ENCODE measurements around the gene MINDY3. TPM values are rescaled to one million over a fixed set of nuclear protein-coding genes. Genes with fewer than 3 reads are reported as not detected.
A peak's percentile ranks its signal among the peaks of the same experiment; 100 is the strongest.

Gene MINDY3
- total and polyA plus RNA-seq, 10 donors = 16.1 to 35.0 (median 30.0) TPM

DNA sequence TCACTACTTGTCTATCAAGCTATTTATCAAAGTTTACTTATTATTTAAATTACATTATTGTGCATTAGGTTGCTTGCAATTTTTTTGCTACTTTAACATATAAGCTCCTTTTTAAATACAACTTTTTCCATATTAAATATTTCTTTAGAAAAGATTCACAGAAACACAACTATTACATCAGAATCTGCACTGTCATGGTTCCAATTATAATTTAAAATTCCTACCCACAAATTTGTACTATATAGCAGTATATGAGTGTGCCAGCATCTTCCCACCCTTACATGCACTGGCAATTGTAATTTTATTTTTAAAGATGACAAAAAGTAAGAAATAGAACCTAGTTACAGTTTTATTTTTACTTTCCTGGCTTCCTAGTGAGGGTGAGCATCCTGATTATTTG is 15.8 kb downstream of the MINDY3 start:
- no peaks in the 10 kb centered on the region for H3K27me3 ChIP-seq (replicated peaks in 1 of 7)
- peaks cover 0 to 3% (median 1%) of the 10 kb centered on the region in 8 donors for H3K9me3 ChIP-seq
- no peak for DNase-seq
- intact Hi-C loops (cut with DNase I; ENCODE audit: low total_unique reads) = no loop called here
- no peak overlapping the region for H3K4me3 ChIP-seq
- TF ChIP-seq, protein P1, sequence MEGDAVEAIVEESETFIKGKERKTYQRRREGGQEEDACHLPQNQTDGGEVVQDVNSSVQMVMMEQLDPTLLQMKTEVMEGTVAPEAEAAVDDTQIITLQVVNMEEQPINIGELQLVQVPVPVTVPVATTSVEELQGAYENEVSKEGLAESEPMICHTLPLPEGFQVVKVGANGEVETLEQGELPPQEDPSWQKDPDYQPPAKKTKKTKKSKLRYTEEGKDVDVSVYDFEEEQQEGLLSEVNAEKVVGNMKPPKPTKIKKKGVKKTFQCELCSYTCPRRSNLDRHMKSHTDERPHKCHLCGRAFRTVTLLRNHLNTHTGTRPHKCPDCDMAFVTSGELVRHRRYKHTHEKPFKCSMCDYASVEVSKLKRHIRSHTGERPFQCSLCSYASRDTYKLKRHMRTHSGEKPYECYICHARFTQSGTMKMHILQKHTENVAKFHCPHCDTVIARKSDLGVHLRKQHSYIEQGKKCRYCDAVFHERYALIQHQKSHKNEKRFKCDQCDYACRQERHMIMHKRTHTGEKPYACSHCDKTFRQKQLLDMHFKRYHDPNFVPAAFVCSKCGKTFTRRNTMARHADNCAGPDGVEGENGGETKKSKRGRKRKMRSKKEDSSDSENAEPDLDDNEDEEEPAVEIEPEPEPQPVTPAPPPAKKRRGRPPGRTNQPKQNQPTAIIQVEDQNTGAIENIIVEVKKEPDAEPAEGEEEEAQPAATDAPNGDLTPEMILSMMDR (IDR thresholded peaks at IDR 0.05 in 8 of 11, conservative IDR thresholded peaks at IDR 0.05 in 3 of 11) = no peak
- TF ChIP-seq POLR2AphosphoS5 (IDR thresholded peaks at IDR 0.05) = no peak
- TF ChIP-seq POLR2A (IDR thresholded peaks at IDR 0.05) = no peak
- H3K27ac ChIP-seq = no peak overlapping the region
- H3K36me3 ChIP-seq = peaks cover 0 to 36% (median 2%) of the 10 kb centered on the region in 6 donors
- H3K4me1 ChIP-seq = peaks cover 0 to 44% (median 19%) of the 10 kb centered on the region in 6 donors

DNA sequence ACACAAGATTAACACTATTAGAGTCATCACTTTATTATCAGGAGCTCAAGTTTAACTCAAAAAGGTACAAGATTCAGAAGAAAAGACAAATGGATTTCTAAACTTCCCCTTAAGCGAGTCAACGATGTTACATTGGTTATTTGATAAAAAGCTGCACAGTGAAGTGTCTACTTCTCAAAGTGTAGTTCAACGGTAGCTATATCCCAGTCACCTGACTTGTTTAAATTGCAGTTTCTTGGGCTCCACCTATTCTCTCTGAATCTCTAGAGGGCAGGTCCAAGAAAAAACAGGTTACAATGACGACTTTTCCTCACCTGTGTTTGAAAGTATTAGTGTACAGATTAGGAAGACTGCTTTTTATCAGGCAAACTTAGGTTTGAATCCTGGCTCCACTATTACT is 16.6 kb downstream of the MINDY3 start:
- Histone ChIP-seq H3K27me3 (replicated peaks in 1 of 7) (no peaks in the 10 kb centered on the region), H3K9me3 (no peaks in the 10 kb centered on the region), H3K27ac (no peak overlapping the region), H3K4me1 (peaks cover 0 to 37% (median 18%) of the 10 kb centered on the region in 6 donors), H3K36me3 (peaks cover 0 to 36% (median 2%) of the 10 kb centered on the region in 6 donors), H3K4me3 (no peak overlapping the region)
- WGBS, 5 donors = 59 to 80% (median 72%) methylated on average over 4 of the region's 4 CpGs
- TF ChIP-seq, protein P1 (IDR thresholded peaks at IDR 0.05 in 8 of 11, conservative IDR thresholded peaks at IDR 0.05 in 3 of 11) = no peak
- TF ChIP-seq POLR2A (IDR thresholded peaks at IDR 0.05) = no peak
- TF ChIP-seq POLR2AphosphoS5 (IDR thresholded peaks at IDR 0.05) = no peak
- no peak for DNase-seq
- intact Hi-C loops (cut with DNase I; ENCODE audit: low total_unique reads) = no loop called here

DNA sequence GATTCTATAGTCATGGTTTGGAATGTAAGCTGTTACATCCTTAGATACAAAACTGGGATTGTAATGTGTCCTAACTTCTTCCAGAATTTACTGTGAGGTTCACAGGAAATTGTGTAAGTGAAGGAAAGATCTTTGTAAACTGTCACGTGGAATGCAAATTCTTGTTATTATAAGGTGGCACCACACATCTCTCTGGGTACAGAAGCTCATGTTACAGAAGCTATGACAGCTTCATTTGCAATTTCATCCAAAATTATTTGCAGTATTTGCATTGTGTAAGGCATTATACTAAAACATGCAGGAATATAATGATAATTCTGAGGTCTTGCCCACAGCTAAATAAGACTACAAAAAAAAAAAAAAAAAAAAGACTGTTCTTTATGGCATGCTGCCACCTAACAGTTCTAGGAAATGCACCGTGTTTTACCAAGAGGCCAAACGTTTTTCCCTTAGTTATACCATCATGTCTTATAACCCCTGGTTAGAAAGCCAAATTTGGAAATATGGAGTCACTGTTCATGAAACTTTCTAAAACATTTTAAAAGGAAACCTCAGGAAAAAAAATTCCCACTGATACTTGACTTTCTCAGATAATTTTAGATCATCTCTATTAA is 17.6 kb downstream of the MINDY3 start:
- peaks cover 0 to 36% (median 5%) of the 10 kb centered on the region in 6 donors for H3K36me3 ChIP-seq
- H3K4me1 ChIP-seq = peaks cover 0 to 36% (median 18%) of the 10 kb centered on the region in 6 donors
- intact Hi-C loops (cut with DNase I; ENCODE audit: low total_unique reads) = no loop called here
- no peaks in the 10 kb centered on the region for H3K9me3 ChIP-seq
- WGBS, 5 donors = 13 to 27% (median 14%) methylated on average over 3 of the region's 3 CpGs
- no peak overlapping the region for H3K4me3 ChIP-seq
- H3K27me3 ChIP-seq (replicated peaks in 1 of 7) = no peaks in the 10 kb centered on the region
- no peak overlapping the region for H3K27ac ChIP-seq
- no peak for DNase-seq
- TF ChIP-seq POLR2AphosphoS5 (IDR thresholded peaks at IDR 0.05) (no peak), POLR2A (IDR thresholded peaks at IDR 0.05) (no peak)
- TF ChIP-seq, protein P1 (IDR thresholded peaks at IDR 0.05 in 8 of 11, conservative IDR thresholded peaks at IDR 0.05 in 3 of 11) = no peak

DNA sequence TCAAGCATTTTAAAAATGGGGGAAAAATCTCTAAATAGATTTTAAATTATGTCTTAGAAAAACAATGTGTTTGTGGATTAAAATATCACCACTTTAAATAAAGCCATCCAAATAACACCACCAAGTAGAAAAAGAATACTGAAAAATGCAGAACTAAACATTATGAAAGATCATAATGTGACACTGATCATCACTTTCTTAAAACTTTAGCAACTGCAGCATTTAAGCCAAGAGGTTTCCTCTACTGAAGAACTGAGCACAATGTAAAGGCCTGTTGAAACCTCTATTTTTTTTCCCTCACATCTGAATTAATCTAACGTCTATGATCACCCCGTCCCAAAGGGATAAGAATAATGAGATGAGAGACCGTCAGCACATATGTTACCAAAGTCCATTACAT is 18.6 kb downstream of the MINDY3 start:
- H3K36me3 ChIP-seq = peaks cover 0 to 27% (median 5%) of the 10 kb centered on the region in 6 donors
- DNase-seq = no peak

More for the DNA sequence above, 18.6 kb downstream of the MINDY3 start:
- peak overlapping the region in 1 of 8 donors; percentile 17 for H3K27ac ChIP-seq
- intact Hi-C loops (cut with DNase I; ENCODE audit: low total_unique reads) = no loop called here
- no peaks in the 10 kb centered on the region for H3K27me3 ChIP-seq (replicated peaks in 1 of 7)
- TF ChIP-seq POLR2A (IDR thresholded peaks at IDR 0.05) (no peak), POLR2AphosphoS5 (IDR thresholded peaks at IDR 0.05) (no peak)
- TF ChIP-seq, protein P1 (IDR thresholded peaks at IDR 0.05 in 8 of 11, conservative IDR thresholded peaks at IDR 0.05 in 3 of 11) = no peak
- no peaks in the 10 kb centered on the region for H3K9me3 ChIP-seq
- 54 to 84% (median 68%) methylated on average over 3 of the region's 3 CpGs for WGBS, 5 donors
- H3K4me3 ChIP-seq = no peak overlapping the region
- peaks cover 0 to 46% (median 18%) of the 10 kb centered on the region in 6 donors for H3K4me1 ChIP-seq

Measured in spleen (tissue), 11 donors.